HG03457 (cell line): ENCODE measurements around the gene MBNL1.
"Not testable (repeated sequence)": the region's sequence is repeated elsewhere in the genome, so short reads cannot be mapped to it uniquely, and the experiment has no call there.

Experiments
- ATAC-seq: cut with Tn5 transposase; IDR thresholded peaks from one replicate; pipeline ENCODE4 v1.9.1; 2021; ENCODE audit warnings: moderate number of reproducible peaks; ENCODE audit not compliant: unreplicated experiment

Gene MBNL1

GRCh38 chr3:152317184-152317583 lies 48.5 kb downstream of the MBNL1 start:
- no peak for ATAC-seq

GRCh38 chr3:152317956-152318355 lies 49.2 kb downstream of the MBNL1 start:
- no peak for ATAC-seq

GRCh38 chr3:152318512-152318911 lies 49.8 kb downstream of the MBNL1 start:
- no peak for ATAC-seq

DNA sequence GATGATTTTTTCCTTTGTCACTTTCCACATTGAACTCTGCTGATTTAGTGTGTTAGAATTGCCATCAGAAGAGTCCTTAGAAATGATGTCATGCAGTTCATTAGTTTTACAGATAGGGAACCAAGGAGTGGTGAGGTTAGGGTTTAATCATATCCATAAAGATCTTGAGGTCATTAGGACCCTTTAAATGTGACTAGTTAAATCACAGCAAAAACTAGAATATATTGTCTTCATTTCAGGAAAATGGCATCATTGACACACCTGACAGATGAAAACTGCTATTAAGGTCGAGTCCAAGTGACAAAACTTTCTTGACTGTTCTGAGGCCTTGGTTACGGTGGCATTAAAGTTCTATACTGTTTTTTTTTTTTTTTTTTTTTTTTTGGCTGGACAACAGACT lies 50.5 kb downstream of the MBNL1 start:
- ATAC-seq = no peak

- no peak for ATAC-seq
These were observed 51.3 kb downstream of the MBNL1 start for GRCh38 chr3:152319831-152320617.

DNA sequence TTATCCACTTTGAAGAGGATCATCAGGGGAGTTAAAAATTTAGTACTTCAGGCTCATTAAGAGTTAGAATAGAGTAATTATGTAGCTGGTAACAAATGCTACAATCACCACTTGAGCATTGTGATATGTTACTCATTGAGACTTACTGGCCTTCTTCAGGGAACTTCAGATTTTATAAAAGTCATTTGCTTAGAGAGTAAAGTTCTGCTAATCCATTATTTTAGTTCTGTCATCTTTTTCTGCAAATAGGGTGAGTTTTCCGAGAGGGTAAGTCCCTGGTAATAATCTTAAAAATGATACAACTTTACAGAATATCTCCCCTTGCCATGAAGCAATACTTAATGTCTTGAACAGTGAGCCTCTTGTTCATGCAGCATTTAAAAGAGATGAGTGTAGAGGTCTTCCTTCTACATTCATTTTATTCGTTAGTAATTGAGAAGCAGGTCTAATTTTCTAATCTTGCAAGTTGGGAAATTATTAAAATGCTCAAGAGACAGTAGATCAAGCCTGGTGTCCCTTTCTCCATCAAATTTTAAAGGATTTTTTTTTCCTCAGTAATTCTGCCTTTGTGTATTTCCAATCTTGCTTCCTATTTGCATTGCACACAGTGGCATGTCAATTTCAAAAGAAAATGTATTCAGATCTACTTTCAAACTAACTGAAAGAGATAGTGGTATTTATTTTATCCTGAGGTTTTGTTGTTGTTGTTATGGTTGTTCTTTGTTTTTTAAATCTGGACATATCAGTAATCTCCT lies 52.6 kb downstream of the MBNL1 start:
- no peak for ATAC-seq

- ATAC-seq = no peak
These were observed 53.2 kb downstream of the MBNL1 start for GRCh38 chr3:152321955-152322377.

GRCh38 chr3:152322756-152323155 lies 54.0 kb downstream of the MBNL1 start:
- peak; percentile 50 for ATAC-seq

DNA sequence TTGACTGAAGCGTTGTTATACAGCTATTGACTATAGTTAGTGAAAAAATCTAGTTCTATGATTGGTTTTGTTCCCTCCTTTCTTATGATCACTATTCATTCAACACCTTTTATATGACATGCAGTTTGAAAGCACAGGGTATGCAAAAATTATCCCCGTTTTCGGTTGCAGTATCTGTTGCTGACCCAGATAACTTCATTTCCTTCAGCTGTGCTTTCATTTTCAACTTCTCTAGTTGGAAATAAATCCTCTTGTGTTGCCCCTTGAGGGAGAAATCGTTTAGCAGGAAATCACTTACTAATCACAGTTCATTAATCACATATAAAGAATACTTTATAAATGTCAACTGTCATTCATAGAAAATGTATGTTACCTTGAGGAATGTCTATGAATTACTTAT lies 55.1 kb downstream of the MBNL1 start:
- peak; percentile 80 for ATAC-seq

GRCh38 chr3:152325136-152325535 lies 56.4 kb downstream of the MBNL1 start:
- no peak for ATAC-seq

DNA sequence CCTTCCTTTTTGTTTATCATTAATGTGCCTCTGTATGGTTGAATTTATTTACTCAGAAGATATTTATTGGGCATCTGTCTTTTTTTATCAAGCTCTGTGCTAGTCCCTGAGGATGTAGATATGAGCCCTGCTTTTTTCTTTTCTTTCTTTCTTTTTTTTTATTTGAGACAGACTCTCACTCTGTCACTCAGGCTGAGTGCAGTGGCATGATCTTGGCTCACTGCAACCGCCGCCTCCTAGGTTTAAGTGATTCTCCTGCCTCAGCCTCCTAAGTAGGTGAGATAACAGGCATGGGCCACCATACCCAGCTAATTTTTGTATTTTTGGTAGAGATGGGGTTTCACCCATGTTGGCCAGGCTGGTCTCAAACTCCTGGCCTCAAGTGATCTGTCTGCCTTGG lies 58.5 kb downstream of the MBNL1 start:
- ATAC-seq = no peak

- no peak for ATAC-seq
These were observed 60.1 kb downstream of the MBNL1 start for GRCh38 chr3:152328841-152329240.

DNA sequence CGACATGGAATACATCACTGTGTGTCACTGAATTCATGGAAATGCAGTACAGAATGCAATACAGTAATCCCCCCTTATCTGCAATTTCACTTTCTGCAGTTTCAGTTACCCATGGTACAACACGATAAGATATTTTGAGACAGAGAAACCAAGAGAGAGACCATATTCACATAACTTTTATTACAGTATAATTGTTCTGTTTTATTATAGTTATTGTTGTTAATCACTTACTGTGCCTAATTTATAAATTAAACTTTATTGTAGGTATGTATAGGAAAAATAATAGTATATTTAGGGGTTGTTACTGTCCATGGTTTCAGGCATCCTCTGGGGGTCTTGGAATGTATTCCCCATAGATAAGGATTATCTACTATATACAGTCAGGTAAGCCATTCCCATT lies 61.8 kb downstream of the MBNL1 start:
- no peak for ATAC-seq

DNA sequence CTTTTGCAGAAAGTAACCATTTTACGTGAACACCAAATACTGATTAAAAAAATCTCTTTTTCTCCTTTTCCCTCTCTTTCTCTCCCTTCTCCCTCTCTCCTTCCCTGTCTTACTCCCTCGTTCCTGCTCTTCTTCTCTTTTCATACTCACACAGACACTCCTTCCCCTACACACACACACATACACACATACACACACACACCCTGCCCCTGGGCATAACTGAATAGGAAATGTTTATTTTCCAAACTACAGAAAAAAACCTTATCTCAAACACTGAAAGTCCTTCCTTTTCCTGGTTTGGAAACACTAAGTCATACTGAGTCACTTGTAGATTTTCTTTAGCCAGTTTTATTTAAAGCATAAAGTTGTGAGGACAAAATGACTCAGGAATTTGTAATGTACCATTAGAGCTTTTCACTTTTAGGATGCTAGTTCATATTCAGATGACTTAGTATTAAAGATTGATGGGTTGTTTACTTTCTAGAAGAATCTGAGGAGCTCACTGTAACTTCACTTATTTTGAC lies 62.4 kb downstream of the MBNL1 start:
- ATAC-seq = no peak

- ATAC-seq = no peak
These were observed 63.3 kb downstream of the MBNL1 start for GRCh38 chr3:152331998-152332397.

DNA sequence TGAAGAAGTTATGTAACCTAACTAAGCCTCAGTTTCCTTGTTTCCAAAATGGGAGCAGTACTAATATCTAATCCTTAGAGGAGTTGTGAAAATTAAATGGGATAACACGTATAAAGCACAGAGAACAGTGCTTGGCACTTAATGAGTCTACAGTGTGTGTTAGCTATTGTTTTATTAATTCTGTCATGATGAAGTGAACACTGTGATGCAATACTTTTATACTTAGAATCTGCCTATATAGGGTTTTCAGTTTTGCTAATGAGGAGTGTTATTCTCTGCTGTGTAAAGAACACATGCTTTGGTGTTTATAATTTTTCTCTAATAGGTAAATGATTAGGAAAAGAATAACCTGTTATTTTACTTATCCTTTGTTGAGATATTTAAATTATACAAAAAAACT lies 65.2 kb downstream of the MBNL1 start:
- no peak for ATAC-seq

GRCh38 chr3:152334761-152335160 lies 66.0 kb downstream of the MBNL1 start:
- no peak for ATAC-seq

- ATAC-seq = no peak
These were observed 66.5 kb downstream of the MBNL1 start for GRCh38 chr3:152335273-152335672.

DNA sequence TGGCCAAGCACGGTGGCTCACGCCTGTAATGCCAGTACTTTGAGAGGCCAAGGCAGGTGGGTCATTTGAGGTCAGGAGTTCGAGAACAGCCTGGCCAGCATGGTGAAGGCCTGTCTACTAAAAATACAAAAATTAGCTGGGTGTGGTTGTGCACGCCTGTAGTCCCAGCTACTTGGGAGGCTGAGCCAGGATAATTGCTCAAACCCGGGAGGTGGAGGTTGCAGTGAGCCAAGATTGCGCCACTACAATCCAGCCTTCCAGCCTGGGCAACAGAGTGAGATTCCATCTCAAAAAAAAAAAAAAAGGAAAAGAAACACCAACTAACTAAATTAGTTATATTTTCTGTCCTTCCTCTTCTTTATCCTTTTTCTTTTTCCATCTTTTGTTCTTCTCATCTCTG lies 68.6 kb downstream of the MBNL1 start:
- not testable (repeated sequence) for ATAC-seq

DNA sequence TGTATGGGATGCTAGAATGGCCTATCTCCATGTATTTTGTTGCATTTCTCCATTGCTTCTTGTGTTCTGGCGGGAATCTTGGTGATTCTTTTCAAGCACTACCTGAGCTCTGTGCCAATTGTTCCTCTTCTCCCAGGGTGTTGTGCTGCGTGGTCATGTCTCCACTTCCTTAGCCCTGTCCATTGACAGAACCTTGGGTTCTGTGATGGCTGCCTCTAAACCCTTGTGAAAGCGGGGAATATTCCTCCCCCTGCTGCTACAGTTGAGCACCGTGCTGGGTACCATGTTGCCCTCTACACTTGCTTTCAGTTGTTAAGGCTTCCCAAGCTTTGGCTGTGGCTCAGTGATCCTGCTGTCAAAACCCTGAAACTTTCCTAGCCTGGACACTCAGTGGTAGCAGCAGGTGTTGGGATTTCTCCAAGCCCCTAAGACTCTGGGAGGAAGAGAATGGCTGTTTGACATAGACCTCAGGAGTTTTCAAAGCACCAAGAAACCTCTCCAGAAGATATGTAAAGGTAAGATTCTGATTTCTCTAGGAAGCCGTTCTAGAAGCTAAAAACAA lies 69.5 kb downstream of the MBNL1 start:
- ATAC-seq = no peak

GRCh38 chr3:152339881-152340505 lies 71.3 kb downstream of the MBNL1 start:
- ATAC-seq = no peak
